ENCODE measurements around the gene SCEL.

SCEL gene

DNA sequence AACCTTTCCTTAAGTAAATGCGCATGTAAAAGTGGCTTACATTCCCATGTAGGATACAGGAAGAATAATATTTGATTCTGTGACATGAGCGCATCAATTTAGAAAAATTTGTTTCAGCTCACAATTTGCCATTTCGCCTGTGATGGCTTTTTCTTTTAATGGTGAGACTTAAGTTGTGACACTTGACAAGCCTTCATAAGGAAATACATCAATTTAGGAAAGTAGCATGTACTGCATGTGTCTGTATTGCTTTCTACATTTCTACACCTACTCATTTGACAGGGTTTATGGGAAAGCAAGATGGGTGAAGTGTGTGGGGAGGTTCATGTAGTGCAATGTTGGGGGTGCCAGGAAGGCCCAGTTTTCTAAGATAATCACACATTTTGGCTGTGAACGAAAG lies 12.1 kb upstream of the SCEL start:
- H3K36me3 ChIP-seq (ENCODE audit: insufficient read depth, low read length): no peaks in the 10 kb centered on the region
- H3K4me2 ChIP-seq (ENCODE audit: low read length): no peak overlapping the region
- H3K4me1 ChIP-seq (ENCODE audit: control insufficient read depth, insufficient read depth, low read length): peaks cover 20% of the 10 kb centered on the region
- H3K9ac ChIP-seq (ENCODE audit: low read depth, low read length): no peak overlapping the region
- H3K27me3 ChIP-seq (ENCODE audit: control insufficient read depth, insufficient read depth, low read length): no peaks in the 10 kb centered on the region
- H3K4me3 ChIP-seq (ENCODE audit: low read length): no peak overlapping the region
- H3K9me3 ChIP-seq (replicated peaks; ENCODE audit: low read length): no peaks in the 10 kb centered on the region

DNA sequence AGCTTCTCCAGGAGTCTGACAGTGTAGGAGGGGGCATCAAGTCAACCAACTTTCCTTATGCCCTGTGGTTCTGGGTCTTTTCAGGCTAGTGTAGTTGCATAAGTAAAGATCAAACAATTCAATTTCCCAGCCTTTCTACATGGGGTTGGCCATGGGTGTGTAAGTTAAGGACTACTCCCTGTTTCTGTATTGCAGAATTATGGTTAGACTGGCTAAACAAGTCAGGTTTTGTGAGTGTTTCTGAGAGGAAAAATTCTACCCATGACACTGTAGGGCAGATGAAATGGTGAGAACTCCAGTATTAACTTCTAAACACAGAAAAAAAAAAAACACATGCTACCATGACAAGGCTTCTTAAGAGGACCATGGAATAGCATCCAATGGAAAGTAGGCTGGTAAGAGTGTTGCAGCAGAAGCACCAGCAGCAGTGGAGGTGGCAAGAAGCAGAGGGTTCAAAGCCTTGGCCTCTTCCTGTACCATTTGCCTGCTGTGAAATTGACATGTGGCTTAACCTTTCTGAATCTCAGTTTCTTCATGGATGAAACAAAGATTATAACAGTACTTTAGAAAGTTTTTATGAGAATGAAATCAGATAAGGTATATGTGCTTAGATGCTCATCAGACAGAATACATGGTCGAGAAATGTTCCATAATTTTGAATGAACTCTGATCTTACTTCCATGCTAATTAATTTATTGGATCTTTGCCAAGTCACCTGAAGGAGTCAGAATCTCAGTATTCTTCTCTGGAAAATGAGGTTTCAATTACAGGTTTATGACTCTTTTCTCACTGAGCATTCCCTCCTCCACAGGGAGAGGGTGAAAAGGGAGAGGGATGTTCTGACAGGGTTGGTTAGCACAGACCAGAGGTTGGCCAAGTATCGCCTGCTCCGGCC lies 11.4 kb upstream of the SCEL start:
- Histone ChIP-seq H3K4me1 (ENCODE audit: control insufficient read depth, insufficient read depth, low read length) (peaks cover 20% of the 10 kb centered on the region), H3K4me3 (ENCODE audit: low read length) (no peak overlapping the region), H3K9ac (ENCODE audit: low read depth, low read length) (no peak overlapping the region), H3K9me3 (replicated peaks; ENCODE audit: low read length) (no peaks in the 10 kb centered on the region), H3K27me3 (ENCODE audit: control insufficient read depth, insufficient read depth, low read length) (no peaks in the 10 kb centered on the region), H3K4me2 (ENCODE audit: low read length) (no peak overlapping the region), H3K36me3 (ENCODE audit: insufficient read depth, low read length) (no peaks in the 10 kb centered on the region)

DNA sequence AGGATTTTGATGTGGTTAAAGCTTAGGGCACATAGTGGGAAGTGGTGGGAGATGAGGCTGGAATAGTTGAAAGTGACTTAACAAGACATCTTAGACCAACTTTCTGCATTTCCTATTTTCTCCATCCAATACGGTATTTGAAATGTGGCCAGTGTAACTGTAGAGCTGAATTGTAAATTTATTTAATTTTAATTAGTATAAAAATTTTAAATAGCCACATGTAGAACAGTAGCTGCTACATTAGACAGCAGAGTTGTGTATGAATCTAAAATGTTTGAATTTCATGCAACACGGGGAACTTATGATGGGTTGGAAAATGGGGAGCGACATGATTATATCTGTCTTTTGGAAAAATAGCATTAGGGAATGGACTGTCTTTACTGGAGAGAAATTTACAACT lies 7.1 kb upstream of the SCEL start:
- H3K27me3 ChIP-seq (ENCODE audit: control insufficient read depth, insufficient read depth, low read length): no peaks in the 10 kb centered on the region

DNA sequence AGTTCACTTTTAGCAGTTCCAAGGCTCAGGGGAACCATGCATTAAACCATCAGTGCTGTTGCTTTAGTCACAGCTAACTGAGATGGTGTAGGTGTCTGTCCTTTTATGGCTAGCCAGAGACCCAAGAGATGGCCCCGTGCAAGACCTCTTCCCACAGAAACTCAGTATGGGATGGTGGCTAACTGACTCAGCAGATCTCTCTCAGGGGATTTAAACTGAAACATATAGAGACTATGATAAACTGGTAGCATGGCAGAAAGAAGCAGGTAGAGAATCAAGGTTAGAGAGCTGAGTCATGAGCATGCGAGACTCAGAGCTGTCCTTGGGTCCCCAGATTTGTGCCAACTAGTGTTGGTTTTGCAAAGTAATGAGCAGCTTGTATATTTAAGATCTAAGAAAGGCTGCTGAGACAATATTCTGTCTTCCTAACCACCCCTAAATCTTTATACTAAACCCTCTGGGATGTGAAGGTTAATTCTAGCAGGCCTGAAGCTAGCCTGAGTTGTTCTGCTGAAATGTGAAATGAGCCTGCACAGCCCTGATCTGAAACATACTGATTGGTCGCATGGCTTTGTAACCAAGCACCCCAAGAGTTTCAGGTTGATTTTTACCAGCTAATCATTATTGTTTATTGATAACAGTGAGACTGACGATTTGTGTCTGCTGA lies 6.5 kb upstream of the SCEL start:
- H3K4me2 ChIP-seq (ENCODE audit: low read length): no peak overlapping the region
- H3K9ac ChIP-seq (ENCODE audit: low read depth, low read length): no peak overlapping the region
- no peak overlapping the region for H3K4me3 ChIP-seq (ENCODE audit: low read length)
- peaks cover 3% of the 10 kb centered on the region for H3K4me1 ChIP-seq (ENCODE audit: control insufficient read depth, insufficient read depth, low read length)
- H3K36me3 ChIP-seq (ENCODE audit: insufficient read depth, low read length): no peaks in the 10 kb centered on the region
- H3K27me3 ChIP-seq (ENCODE audit: control insufficient read depth, insufficient read depth, low read length): no peaks in the 10 kb centered on the region
- H3K9me3 ChIP-seq (replicated peaks; ENCODE audit: low read length): no peaks in the 10 kb centered on the region

More for the DNA sequence above, 7.1 kb upstream of the SCEL start:
- H3K9me3 ChIP-seq (replicated peaks; ENCODE audit: low read length): no peaks in the 10 kb centered on the region
- H3K9ac ChIP-seq (ENCODE audit: low read depth, low read length): no peak overlapping the region
- H3K36me3 ChIP-seq (ENCODE audit: insufficient read depth, low read length): no peaks in the 10 kb centered on the region
- no peak overlapping the region for H3K4me2 ChIP-seq (ENCODE audit: low read length)
- H3K4me1 ChIP-seq (ENCODE audit: control insufficient read depth, insufficient read depth, low read length): no peaks in the 10 kb centered on the region
- no peak overlapping the region for H3K4me3 ChIP-seq (ENCODE audit: low read length)

DNA sequence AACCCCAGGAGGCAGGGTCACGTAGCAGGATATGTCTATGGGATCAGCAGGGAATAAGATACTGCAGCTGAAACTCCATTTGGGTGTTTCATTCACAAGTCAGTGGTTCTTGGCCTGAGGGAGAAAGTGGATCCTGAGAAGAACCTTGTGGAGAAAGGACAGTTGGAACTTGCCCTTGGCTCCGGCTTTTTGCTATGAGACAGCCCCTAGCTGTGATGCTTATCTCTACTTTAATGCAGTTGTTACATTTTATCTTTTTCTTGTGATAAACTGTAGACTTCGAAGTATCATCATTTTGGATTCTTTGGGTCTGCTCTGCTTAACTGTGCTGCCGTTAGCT lies 6.0 kb upstream of the SCEL start:
- Histone ChIP-seq H3K9ac (ENCODE audit: low read depth, low read length) (no peak overlapping the region), H3K4me3 (ENCODE audit: low read length) (no peak overlapping the region), H3K27me3 (ENCODE audit: control insufficient read depth, insufficient read depth, low read length) (no peaks in the 10 kb centered on the region), H3K9me3 (replicated peaks; ENCODE audit: low read length) (no peaks in the 10 kb centered on the region), H3K36me3 (ENCODE audit: insufficient read depth, low read length) (no peaks in the 10 kb centered on the region), H3K4me1 (ENCODE audit: control insufficient read depth, insufficient read depth, low read length) (peaks cover 6% of the 10 kb centered on the region), H3K4me2 (ENCODE audit: low read length) (no peak overlapping the region)

DNA sequence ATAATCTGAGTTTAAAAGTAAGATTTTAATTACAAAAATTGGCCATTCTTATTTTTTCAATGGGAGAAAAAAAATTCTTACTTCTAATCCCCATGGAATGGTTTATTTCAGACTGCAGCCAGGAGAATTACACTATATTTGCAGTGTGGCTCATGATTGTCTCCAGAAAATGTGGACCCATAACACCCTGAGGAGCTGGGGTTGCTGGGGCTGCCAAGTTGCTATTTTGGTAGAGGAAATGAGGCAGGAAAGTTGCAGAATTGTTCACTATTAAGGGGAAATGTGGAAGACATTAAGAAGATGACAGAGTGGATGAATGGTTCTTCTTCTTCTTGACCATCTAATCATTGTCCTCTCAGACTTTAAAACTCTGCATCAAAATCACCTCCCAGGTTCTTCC lies 4.6 kb upstream of the SCEL start:
- peaks cover 4% of the 10 kb centered on the region for H3K27me3 ChIP-seq (ENCODE audit: control insufficient read depth, insufficient read depth, low read length)
- no peak overlapping the region for H3K4me3 ChIP-seq (ENCODE audit: low read length)
- H3K4me2 ChIP-seq (ENCODE audit: low read length): no peak overlapping the region
- no peaks in the 10 kb centered on the region for H3K36me3 ChIP-seq (ENCODE audit: insufficient read depth, low read length)
- no peak overlapping the region for H3K9ac ChIP-seq (ENCODE audit: low read depth, low read length)
- peaks cover 6% of the 10 kb centered on the region for H3K4me1 ChIP-seq (ENCODE audit: control insufficient read depth, insufficient read depth, low read length)
- no peaks in the 10 kb centered on the region for H3K9me3 ChIP-seq (replicated peaks; ENCODE audit: low read length)

DNA sequence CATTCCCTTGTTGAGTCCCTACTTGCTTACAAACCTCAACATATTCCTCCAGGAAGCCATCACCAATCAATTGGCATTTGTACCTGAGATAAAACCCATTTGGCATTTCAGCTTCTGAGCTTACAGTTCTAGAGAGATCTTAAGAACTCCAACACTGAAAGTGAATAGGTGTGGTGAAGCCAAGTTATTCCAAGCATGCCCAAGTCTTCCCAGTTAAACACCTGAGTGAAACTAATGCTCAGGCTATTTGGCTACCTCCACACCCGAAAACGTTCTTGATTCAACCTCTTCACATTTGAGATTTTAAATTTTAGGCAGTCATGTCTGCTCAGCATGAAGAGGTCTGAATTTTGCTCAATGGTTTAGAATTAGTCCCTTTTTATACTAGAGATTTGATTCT lies 2.5 kb upstream of the SCEL start:
- peaks cover 6% of the 10 kb centered on the region for H3K4me1 ChIP-seq (ENCODE audit: control insufficient read depth, insufficient read depth, low read length)
- peaks cover 5% of the 10 kb centered on the region for H3K27me3 ChIP-seq (ENCODE audit: control insufficient read depth, insufficient read depth, low read length)
- no peak overlapping the region for H3K4me3 ChIP-seq (ENCODE audit: low read length)
- H3K9me3 ChIP-seq (replicated peaks; ENCODE audit: low read length): no peaks in the 10 kb centered on the region
- no peak overlapping the region for H3K9ac ChIP-seq (ENCODE audit: low read depth, low read length)
- no peak overlapping the region for H3K4me2 ChIP-seq (ENCODE audit: low read length)
- no peaks in the 10 kb centered on the region for H3K36me3 ChIP-seq (ENCODE audit: insufficient read depth, low read length)

DNA sequence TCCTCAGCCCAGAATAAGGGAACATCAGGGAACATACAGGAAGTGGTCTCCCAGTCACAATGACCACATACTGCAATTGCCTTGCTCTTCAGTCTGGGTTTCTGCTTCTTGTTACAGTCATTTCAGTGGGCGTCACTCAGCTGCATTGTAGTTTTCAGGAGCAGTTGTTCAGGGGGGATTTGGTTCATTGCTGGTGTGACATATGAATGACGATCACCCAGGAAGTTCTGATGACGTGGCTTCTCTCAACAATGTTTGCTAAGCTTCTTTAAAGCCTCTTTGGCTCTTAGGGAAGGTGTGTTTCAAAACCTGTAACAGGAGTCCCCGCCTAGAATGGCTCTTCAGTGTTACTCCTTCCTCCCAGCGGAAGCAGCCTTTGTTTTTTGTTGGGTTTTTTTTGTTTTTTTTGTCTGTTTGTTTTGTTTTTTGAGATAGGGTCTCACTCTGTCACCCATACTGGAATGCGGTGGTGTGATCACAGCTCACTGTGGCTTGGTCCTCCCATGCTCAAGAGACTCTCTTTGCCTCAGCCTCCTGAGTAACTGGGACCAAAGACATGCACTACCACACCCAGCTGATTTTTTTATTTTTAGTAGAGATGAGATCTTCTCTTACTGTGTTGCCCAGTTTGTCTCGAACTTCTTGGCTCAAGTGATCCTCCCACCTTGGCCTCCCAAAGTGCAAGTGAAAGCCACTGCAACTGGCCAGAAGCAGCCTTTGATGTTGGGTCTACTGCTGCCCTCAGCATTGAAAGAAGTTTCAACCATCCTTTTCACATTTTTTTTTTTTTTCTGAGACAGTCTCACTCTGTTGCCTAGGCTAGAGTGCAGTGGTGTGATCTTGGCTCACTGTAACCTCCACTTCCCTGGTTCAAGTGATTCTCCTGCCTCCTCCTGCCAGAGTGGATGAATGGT lies 1.4 kb upstream of the SCEL start:
- Histone ChIP-seq H3K27me3 (ENCODE audit: control insufficient read depth, insufficient read depth, low read length) (peaks cover 5% of the 10 kb centered on the region), H3K9me3 (replicated peaks; ENCODE audit: low read length) (no peaks in the 10 kb centered on the region), H3K36me3 (ENCODE audit: insufficient read depth, low read length) (no peaks in the 10 kb centered on the region), H3K4me3 (ENCODE audit: low read length) (no peak overlapping the region), H3K4me2 (ENCODE audit: low read length) (no peak overlapping the region), H3K9ac (ENCODE audit: low read depth, low read length) (no peak overlapping the region), H3K4me1 (ENCODE audit: control insufficient read depth, insufficient read depth, low read length) (peaks cover 6% of the 10 kb centered on the region)

DNA sequence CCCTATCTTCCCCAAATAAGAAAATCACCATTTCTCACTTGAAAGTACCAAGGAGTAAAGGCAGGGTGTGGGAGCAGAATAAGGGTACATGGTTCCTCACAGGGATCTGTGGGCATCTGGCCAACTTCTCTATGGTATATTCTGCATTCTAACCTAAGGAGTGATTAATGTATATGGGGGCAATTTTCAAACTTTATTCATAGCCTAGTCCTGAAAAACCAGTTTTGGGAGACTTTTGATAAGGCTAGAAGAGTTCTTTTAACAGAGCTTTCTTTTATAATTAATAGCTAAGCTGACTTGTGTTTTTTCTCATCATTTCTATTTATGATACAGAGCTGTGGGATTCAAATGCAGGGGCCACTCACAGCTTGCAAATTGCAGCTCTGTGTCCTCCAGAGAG lies 852 bp downstream of the SCEL start:
- peaks cover 6% of the 10 kb centered on the region for H3K4me1 ChIP-seq (ENCODE audit: control insufficient read depth, insufficient read depth, low read length)
- peaks cover 5% of the 10 kb centered on the region for H3K27me3 ChIP-seq (ENCODE audit: control insufficient read depth, insufficient read depth, low read length)
- H3K9ac ChIP-seq (ENCODE audit: low read depth, low read length): no peak overlapping the region
- no peak overlapping the region for H3K4me2 ChIP-seq (ENCODE audit: low read length)
- H3K36me3 ChIP-seq (ENCODE audit: insufficient read depth, low read length): no peaks in the 10 kb centered on the region
- no peak overlapping the region for H3K4me3 ChIP-seq (ENCODE audit: low read length)
- no peaks in the 10 kb centered on the region for H3K9me3 ChIP-seq (replicated peaks; ENCODE audit: low read length)

DNA sequence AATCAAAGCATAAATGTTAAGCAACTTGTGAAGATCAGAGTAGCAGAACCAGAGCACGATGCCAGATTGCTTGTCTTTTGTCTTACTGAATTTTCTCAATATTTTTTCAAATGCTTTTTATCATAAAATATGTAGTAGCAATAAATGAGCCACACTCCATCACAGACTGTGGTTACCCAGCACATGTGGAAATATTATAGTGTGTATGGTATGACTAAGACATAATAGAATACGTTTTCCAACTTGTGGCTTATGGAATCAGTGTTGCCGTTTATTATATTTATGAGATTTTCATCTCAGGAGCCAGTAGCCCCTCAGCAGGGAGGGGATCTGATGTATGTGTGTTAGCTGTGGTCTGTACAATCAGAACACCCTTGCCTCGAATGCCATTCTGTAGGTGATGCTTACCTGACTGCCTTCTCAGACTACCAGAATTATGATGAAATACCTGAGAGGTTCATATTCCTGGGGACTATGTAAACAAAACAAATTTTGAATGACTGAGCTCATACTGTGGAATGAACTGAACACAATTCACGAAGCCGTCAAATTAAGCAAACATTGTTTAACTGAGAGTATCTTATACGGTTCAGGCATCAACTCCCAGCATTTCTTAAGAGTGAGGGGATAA lies 1.9 kb downstream of the SCEL start:
- no peaks in the 10 kb centered on the region for H3K9me3 ChIP-seq (replicated peaks; ENCODE audit: low read length)
- peaks cover 5% of the 10 kb centered on the region for H3K27me3 ChIP-seq (ENCODE audit: control insufficient read depth, insufficient read depth, low read length)
- H3K36me3 ChIP-seq (ENCODE audit: insufficient read depth, low read length): no peaks in the 10 kb centered on the region
- H3K4me2 ChIP-seq (ENCODE audit: low read length): no peak overlapping the region
- no peak overlapping the region for H3K4me3 ChIP-seq (ENCODE audit: low read length)
- H3K4me1 ChIP-seq (ENCODE audit: control insufficient read depth, insufficient read depth, low read length): peaks cover 6% of the 10 kb centered on the region
- H3K9ac ChIP-seq (ENCODE audit: low read depth, low read length): no peak overlapping the region

DNA sequence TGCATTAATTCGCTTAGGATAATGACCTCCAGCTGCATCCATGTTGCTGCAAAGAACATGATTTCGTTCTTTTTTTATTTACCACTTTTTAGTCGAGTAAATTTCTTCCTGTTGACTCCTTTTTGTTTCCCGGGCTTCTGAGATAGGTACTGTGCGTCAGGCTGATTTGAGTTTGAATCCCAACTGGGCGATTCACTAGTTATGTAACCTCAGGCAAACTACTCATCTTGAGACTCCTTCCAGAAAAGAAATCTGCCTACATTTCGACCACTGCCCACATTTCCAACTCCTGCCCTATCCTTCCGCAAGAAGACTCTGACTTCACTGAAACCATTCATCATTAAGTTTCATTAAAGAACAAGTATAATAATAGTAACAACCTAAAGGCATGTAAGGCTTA lies 8.2 kb downstream of the SCEL start:
- no peaks in the 10 kb centered on the region for H3K4me1 ChIP-seq (ENCODE audit: control insufficient read depth, insufficient read depth, low read length)
- no peak overlapping the region for H3K9ac ChIP-seq (ENCODE audit: low read depth, low read length)
- H3K36me3 ChIP-seq (ENCODE audit: insufficient read depth, low read length): no peaks in the 10 kb centered on the region
- H3K9me3 ChIP-seq (replicated peaks; ENCODE audit: low read length): no peaks in the 10 kb centered on the region
- no peak overlapping the region for H3K4me2 ChIP-seq (ENCODE audit: low read length)
- peaks cover 38% of the 10 kb centered on the region for H3K27me3 ChIP-seq (ENCODE audit: control insufficient read depth, insufficient read depth, low read length)
- no peak overlapping the region for H3K4me3 ChIP-seq (ENCODE audit: low read length)

Data from skeletal muscle satellite cell (primary cell).